MCF 10A (cell line): ENCODE data around the gene RAB31. TPM values are rescaled to one million over a fixed set of nuclear protein-coding genes. Genes with fewer than 3 reads are reported as not detected.
A peak's percentile ranks its signal among the peaks of the same experiment; 100 is the strongest.

Experiments used
- BruUV-seq: library from RNA; stranded (reverse); fragments of 400-500 nt; replicated peaks from 2 replicates; lab custom pipeline; 2021; lab: Mats Ljungman, UMichigan
- CTCF ChIA-PET: fragments of 300-600 bp; sonication (Branson Sonifier 250); formaldehyde crosslinking; extraction: SDS; loops from one replicate; lab custom pipeline; 2021; ENCODE audit warnings: antibody characterized with exemption, inconsistent platforms; lab: Yijun Ruan, JAX
- POLR2A ChIA-PET: fragments of 300-600, 350-650 bp; sonication (Branson Sonifier 250); formaldehyde crosslinking; extraction: SDS; loops from one replicate; lab custom pipeline; 2020; ENCODE audit warnings: antibody characterized with exemption, inconsistent platforms; lab: Yijun Ruan, JAX
- DNase-seq: peaks from one replicate; pipeline ENCODE4 v3.0.0-alpha.2; 2018; ENCODE audit not compliant: unreplicated experiment
- H3K27ac Mint-ChIP-seq: one replicate; pipeline ENCODE4 v1.8.0; 2022; ENCODE audit warnings: mild to moderate bottlenecking, low read depth, mixed read lengths; ENCODE audit not compliant: unreplicated experiment
- H3K27me3 Mint-ChIP-seq: one replicate; pipeline ENCODE4 v1.8.0; 2022; ENCODE audit warnings: mixed read lengths; ENCODE audit not compliant: insufficient read depth, unreplicated experiment
- H3K36me3 Mint-ChIP-seq: one replicate; pipeline ENCODE4 v1.8.0; 2022; ENCODE audit warnings: mild to moderate bottlenecking, moderate library complexity, mixed read lengths; ENCODE audit not compliant: insufficient read depth, unreplicated experiment
- H3K4me1 Mint-ChIP-seq: one replicate; pipeline ENCODE4 v1.8.0; 2022; ENCODE audit warnings: mixed read lengths; ENCODE audit not compliant: insufficient read depth, unreplicated experiment
- H3K4me3 Mint-ChIP-seq: one replicate; pipeline ENCODE4 v1.8.0; 2022; ENCODE audit warnings: mild to moderate bottlenecking, moderate library complexity, mixed read lengths; ENCODE audit not compliant: unreplicated experiment
- H3K9me3 Mint-ChIP-seq: one replicate; pipeline ENCODE4 v1.8.0; 2022; ENCODE audit warnings: mixed read lengths; ENCODE audit not compliant: unreplicated experiment
- intact Hi-C: fragments of 100-400 bp; cut with micrococcal nuclease; formaldehyde crosslinking; loops from 2 replicates; pipeline ENCODE4 v1.14.1; 2022
- total RNA-seq: library from RNA; stranded (reverse); gene quantifications from 2 replicates; pipeline ENCODE4 v1.2.3, GENCODE V29; 2022
- TF ChIP-seq, protein P1 (sequence below): fragments of 200-600 bp; IDR thresholded peaks from one replicate; pipeline ENCODE4 v1.8.0; 2022; ENCODE audit warnings: antibody characterized with exemption, mild to moderate bottlenecking; ENCODE audit not compliant: unreplicated experiment

RAB31 gene
- total RNA-seq, 1 experiment from 2014 or later: 6.1 TPM

DNA sequence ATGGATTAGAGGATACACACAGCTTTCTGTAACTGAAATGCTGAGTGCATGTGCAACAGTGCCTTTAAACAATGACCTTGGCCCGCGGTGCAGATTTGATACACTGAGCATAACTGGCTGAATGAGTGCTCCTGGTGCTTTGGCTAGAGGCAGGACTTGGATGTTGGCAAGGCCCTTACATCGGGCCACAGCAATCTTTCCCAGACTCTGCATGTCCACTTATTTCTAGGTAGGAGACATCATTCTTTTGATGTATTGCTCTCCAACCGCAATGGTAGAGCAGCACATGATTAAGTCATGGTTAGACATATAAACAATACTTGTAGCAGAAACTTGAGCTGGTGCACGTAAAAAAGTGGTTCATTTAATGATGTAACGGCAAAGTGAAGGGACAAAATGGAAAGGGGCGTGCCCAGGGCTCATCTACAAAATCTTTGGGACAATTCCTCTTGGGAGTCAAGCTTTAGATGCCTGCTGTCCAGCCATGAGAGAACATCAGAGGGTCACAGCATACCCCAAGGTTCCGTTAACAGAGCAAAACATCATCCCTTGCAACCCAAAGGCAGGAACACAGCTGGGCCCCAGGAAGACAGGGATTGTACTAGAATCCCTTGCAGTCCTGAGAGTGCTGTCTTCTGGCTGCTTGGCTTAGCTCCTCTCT lies 43.4 kb downstream of the RAB31 start:
- POLR2A ChIA-PET: interaction anchor here (1.2 kb wide), 1 partner anchor 9 kb away, joined by 4 read pairs; no protein-coding TSS in a partner anchor
- CTCF ChIA-PET: interaction anchor here (1.1 to 1.5 kb wide), 2 partner anchors 10 to 199 kb away, joined by 3 to 4 read pairs; no protein-coding TSS in a partner anchor
- Mint-ChIP-seq H3K36me3 (no peaks in the 10 kb centered on the region), H3K9me3 (no peaks in the 10 kb centered on the region), H3K4me1 (peaks cover 7% of the 10 kb centered on the region), H3K27ac (no peak overlapping the region), H3K4me3 (no peak overlapping the region), H3K27me3 (no peaks in the 10 kb centered on the region)
- TF ChIP-seq, protein P1, sequence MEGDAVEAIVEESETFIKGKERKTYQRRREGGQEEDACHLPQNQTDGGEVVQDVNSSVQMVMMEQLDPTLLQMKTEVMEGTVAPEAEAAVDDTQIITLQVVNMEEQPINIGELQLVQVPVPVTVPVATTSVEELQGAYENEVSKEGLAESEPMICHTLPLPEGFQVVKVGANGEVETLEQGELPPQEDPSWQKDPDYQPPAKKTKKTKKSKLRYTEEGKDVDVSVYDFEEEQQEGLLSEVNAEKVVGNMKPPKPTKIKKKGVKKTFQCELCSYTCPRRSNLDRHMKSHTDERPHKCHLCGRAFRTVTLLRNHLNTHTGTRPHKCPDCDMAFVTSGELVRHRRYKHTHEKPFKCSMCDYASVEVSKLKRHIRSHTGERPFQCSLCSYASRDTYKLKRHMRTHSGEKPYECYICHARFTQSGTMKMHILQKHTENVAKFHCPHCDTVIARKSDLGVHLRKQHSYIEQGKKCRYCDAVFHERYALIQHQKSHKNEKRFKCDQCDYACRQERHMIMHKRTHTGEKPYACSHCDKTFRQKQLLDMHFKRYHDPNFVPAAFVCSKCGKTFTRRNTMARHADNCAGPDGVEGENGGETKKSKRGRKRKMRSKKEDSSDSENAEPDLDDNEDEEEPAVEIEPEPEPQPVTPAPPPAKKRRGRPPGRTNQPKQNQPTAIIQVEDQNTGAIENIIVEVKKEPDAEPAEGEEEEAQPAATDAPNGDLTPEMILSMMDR: no peak
- no TSS peak for BruUV-seq
- intact Hi-C loops: no loop called here
- no peak for DNase-seq

DNA sequence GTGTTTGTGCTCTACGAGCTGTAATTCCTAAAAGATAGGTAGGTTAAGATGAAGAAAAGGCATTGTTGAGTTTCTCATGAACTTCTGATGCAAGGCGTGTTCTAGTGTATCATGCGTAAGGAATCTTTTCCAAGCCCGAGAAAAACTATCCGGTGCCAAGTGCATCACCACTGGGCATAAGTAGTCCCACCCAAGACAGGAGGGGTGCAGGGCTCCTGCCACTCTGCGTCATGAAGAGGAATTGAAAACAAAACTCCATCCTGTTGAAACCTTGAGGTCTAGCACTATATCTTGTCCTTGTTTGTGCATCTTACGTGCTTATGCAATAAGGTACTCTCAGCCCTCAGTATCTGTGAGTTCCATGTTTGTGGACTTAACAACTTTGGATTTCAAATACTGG lies 45.7 kb downstream of the RAB31 start:
- POLR2A ChIA-PET: interaction anchor here (0.9 to 1.5 kb wide), 2 partner anchors 11 to 70 kb away, joined by 3 to 8 read pairs; no protein-coding TSS in a partner anchor
- intact Hi-C loops: no loop called here
- TF ChIP-seq, protein P1: no peak
- Mint-ChIP-seq H3K4me1 (peaks cover 7% of the 10 kb centered on the region), H3K36me3 (no peaks in the 10 kb centered on the region), H3K9me3 (no peaks in the 10 kb centered on the region), H3K4me3 (no peak overlapping the region), H3K27ac (peak overlapping the region; percentile 22), H3K27me3 (no peaks in the 10 kb centered on the region)
- no TSS peak for BruUV-seq
- peak; percentile 96 for DNase-seq
- CTCF ChIA-PET: interaction anchor here (1.2 kb wide), 1 partner anchor 70 kb away, joined by 4 read pairs; no protein-coding TSS in a partner anchor

DNA sequence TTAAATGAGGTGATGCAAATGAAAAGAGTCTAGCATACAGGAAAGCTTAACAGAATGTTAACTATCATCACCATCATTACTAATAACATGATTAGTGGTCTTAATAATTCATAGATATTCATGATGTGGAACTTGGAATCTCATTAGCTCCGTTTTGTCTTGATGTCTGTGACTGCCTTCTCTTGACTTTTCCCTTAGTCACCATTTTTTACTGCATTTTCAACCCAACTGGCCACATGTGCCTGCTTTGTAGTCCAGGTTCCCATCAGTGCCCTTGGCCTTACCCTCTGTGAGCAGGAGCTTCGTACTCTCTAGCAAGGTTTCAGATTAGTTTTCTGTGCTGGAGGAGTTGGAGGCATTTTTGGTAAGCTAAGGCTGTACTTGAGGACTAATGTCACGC lies 47.0 kb downstream of the RAB31 start:
- CTCF ChIA-PET: interaction anchor here (1.0 to 1.9 kb wide), 2 partner anchors 16 to 70 kb away, joined by 4 to 7 read pairs; no protein-coding TSS in a partner anchor
- DNase-seq: no peak
- H3K27ac Mint-ChIP-seq: no peak overlapping the region
- BruUV-seq: no TSS peak
- intact Hi-C loops: no loop called here
- H3K4me3 Mint-ChIP-seq: no peak overlapping the region
- H3K9me3 Mint-ChIP-seq: no peaks in the 10 kb centered on the region
- H3K27me3 Mint-ChIP-seq: no peaks in the 10 kb centered on the region
- TF ChIP-seq, protein P1: no peak
- H3K4me1 Mint-ChIP-seq: peaks cover 7% of the 10 kb centered on the region
- POLR2A ChIA-PET: interaction anchor here (0.6 kb wide), 1 partner anchor 1997 kb away, joined by 4 read pairs; no protein-coding TSS in a partner anchor
- no peaks in the 10 kb centered on the region for H3K36me3 Mint-ChIP-seq

DNA sequence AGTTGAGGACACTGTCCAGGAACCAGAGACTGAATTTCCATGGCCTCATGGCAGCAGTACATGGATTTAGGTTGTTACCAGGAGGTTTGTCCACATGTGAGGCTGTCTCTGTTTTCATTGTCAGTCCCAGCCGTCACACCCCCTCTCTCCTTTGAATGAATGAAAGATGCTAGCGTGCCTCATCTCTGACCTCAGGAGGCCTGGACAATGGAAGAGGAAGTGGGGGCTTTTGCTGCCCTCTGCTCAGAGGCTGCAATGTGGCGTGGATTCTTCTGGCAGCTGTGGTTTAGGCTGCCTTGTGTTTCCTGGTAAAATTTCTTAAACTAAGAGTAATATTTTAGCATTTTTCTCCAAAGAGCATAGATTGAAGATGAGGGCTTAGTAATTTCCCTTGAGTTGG lies 47.5 kb downstream of the RAB31 start:
- intact Hi-C loops: no loop called here
- peaks cover 7% of the 10 kb centered on the region for H3K4me1 Mint-ChIP-seq
- DNase-seq: no peak
- no peak overlapping the region for H3K4me3 Mint-ChIP-seq
- H3K9me3 Mint-ChIP-seq: no peaks in the 10 kb centered on the region
- no peaks in the 10 kb centered on the region for H3K27me3 Mint-ChIP-seq
- ChIA-PET POLR2A (interaction anchor here (0.6 kb wide), 1 partner anchor 1997 kb away, joined by 4 read pairs; no protein-coding TSS in a partner anchor), CTCF (interaction anchor here (0.6 to 1.9 kb wide), 4 partner anchors 14 to 69 kb away, joined by 3 to 7 read pairs (median 4); no protein-coding TSS in a partner anchor)
- H3K27ac Mint-ChIP-seq: no peak overlapping the region
- TF ChIP-seq, protein P1: no peak
- BruUV-seq: no TSS peak
- H3K36me3 Mint-ChIP-seq: no peaks in the 10 kb centered on the region
